KMS-11 (cell line): ENCODE measurements around the gene CTBP2.

ENCODE experiments used
- H2AFZ ChIP-seq: fragments of 200-600 bp; sonication (generic); 2 replicates; pipeline ENCODE4 v1.6.1; 2016; ENCODE audit warnings: antibody characterized with exemption, mixed run types, low read depth
- H3K27ac ChIP-seq: fragments of 200-600 bp; sonication (generic); 2 replicates; pipeline ENCODE4 v1.6.1; 2016; ENCODE audit warnings: mild to moderate bottlenecking, mixed run types
- H3K27me3 ChIP-seq: fragments of 200-600 bp; sonication (generic); 2 replicates; pipeline ENCODE4 v1.6.1; 2017; ENCODE audit warnings: mild to moderate bottlenecking, low read depth, mixed run types, moderate library complexity; ENCODE audit not compliant: insufficient read depth
- H3K36me3 ChIP-seq: fragments of 200-600 bp; sonication (generic); 2 replicates; pipeline ENCODE4 v1.6.1; 2017; ENCODE audit warnings: mild to moderate bottlenecking, mixed run types; ENCODE audit not compliant: insufficient read depth
- H3K4me1 ChIP-seq: fragments of 200-600 bp; sonication (generic); 2 replicates; pipeline ENCODE4 v1.6.1; 2016; ENCODE audit warnings: mild to moderate bottlenecking, low read depth, mixed run types; ENCODE audit not compliant: poor library complexity, severe bottlenecking
- H3K4me2 ChIP-seq: fragments of 200-600 bp; sonication (generic); 2 replicates; pipeline ENCODE4 v1.7.0; 2016; ENCODE audit warnings: mild to moderate bottlenecking, mixed run types
- H3K4me3 ChIP-seq: fragments of 200-600 bp; sonication (generic); IDR thresholded peaks from 2 replicates; pipeline ENCODE4 v1.6.1; 2017; ENCODE audit warnings: low read depth, low read length, mixed read lengths; ENCODE audit not compliant: insufficient read depth
- H3K79me2 ChIP-seq: fragments of 200-600 bp; sonication (generic); 2 replicates; pipeline ENCODE4 v1.6.1; 2016; ENCODE audit warnings: low read depth, mixed run types; ENCODE audit not compliant: insufficient read depth
- H3K9ac ChIP-seq: fragments of 200-600 bp; sonication (generic); 2 replicates; pipeline ENCODE4 v1.6.1; 2016; ENCODE audit warnings: mild to moderate bottlenecking, mixed run types
- H4K20me1 ChIP-seq: fragments of 200-600 bp; sonication (generic); 2 replicates; pipeline ENCODE4 v1.6.1; 2016; ENCODE audit warnings: mild to moderate bottlenecking, mixed run types; ENCODE audit not compliant: insufficient read depth
- TF ChIP-seq, protein P1 (sequence below): fragments of 200-600 bp; sonication (generic); conservative IDR thresholded peaks from 2 replicates; pipeline ENCODE4 v1.6.1; 2017; ENCODE audit warnings: low read depth, mild to moderate bottlenecking, antibody characterized with exemption, low read length, moderate library complexity, mixed read lengths

CTBP2 gene

DNA sequence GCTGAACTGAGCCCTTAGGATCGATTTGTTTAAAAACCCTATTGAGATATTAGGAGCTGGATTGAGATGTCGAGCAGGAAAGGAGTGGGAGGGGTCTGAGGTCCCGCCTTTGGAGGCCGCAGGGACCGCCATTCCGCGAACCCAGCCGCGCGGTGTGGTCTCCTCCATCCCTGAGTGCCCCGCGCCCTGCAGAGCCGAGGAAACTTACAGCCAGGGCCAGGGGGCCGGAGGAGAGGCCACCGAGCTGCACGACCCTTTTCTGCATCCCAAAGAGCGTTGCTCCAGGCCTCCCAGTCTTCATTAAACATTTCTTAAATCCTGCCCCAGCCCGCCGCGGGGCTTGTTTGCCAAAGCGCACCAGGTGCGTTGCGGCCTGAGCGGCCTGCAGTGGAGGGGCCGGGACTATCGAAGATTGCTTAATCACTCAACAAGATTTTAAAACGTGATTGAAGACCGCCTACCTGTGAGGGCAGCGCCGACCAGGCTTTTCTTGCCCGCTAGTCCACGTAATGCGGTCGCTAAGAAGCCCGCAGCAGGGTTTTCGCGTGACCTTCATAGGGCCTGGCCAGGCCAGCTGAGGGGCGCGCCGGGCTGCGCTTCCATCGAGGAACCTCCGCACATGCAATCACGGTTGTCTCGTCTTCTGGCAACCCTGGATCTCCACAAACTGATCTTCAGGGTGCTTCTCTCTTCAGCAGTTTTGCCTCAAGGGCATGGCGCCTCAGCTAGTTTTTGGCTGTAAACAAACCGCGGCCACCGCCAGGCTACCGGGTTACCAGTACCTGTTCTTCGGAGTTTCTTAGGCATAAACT lies 2.0 kb upstream of the CTBP2 start:
- Histone ChIP-seq H3K4me3 (no peak overlapping the region), H3K4me2 (peak overlapping the region; percentile 40; the same call in 1 of the 2 replicates), H3K9ac (no peak overlapping the region), H3K27ac (no peak overlapping the region), H3K4me1 (peaks cover 6% of the 10 kb centered on the region), H3K79me2 (peaks cover 14% of the 10 kb centered on the region), H2AFZ (no peak overlapping the region), H3K36me3 (no peaks in the 10 kb centered on the region), H3K27me3 (no peaks in the 10 kb centered on the region), H4K20me1 (no peaks in the 10 kb centered on the region)
- TF ChIP-seq, protein P1, sequence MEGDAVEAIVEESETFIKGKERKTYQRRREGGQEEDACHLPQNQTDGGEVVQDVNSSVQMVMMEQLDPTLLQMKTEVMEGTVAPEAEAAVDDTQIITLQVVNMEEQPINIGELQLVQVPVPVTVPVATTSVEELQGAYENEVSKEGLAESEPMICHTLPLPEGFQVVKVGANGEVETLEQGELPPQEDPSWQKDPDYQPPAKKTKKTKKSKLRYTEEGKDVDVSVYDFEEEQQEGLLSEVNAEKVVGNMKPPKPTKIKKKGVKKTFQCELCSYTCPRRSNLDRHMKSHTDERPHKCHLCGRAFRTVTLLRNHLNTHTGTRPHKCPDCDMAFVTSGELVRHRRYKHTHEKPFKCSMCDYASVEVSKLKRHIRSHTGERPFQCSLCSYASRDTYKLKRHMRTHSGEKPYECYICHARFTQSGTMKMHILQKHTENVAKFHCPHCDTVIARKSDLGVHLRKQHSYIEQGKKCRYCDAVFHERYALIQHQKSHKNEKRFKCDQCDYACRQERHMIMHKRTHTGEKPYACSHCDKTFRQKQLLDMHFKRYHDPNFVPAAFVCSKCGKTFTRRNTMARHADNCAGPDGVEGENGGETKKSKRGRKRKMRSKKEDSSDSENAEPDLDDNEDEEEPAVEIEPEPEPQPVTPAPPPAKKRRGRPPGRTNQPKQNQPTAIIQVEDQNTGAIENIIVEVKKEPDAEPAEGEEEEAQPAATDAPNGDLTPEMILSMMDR = no peak

GRCh38 chr10:125161707-125162119 lies 1.4 kb upstream of the CTBP2 start:
- TF ChIP-seq, protein P1 = peak; percentile 11; the same call in 1 of the 2 replicates
- H3K4me1 ChIP-seq = peaks cover 12% of the 10 kb centered on the region
- peak overlapping the region; percentile 40 for H3K4me2 ChIP-seq
- H3K36me3 ChIP-seq = no peaks in the 10 kb centered on the region
- peak overlapping the region; percentile 62; the same call in 1 of the 2 replicates for H3K27ac ChIP-seq
- peak overlapping the region; percentile 77; the same call in 1 of the 2 replicates for H3K9ac ChIP-seq
- no peak overlapping the region for H3K4me3 ChIP-seq
- no peaks in the 10 kb centered on the region for H3K27me3 ChIP-seq
- H2AFZ ChIP-seq = peak overlapping the region; percentile 69
- no peaks in the 10 kb centered on the region; the same call in 1 of the 2 replicates for H4K20me1 ChIP-seq
- H3K79me2 ChIP-seq = peaks cover 20% of the 10 kb centered on the region

DNA sequence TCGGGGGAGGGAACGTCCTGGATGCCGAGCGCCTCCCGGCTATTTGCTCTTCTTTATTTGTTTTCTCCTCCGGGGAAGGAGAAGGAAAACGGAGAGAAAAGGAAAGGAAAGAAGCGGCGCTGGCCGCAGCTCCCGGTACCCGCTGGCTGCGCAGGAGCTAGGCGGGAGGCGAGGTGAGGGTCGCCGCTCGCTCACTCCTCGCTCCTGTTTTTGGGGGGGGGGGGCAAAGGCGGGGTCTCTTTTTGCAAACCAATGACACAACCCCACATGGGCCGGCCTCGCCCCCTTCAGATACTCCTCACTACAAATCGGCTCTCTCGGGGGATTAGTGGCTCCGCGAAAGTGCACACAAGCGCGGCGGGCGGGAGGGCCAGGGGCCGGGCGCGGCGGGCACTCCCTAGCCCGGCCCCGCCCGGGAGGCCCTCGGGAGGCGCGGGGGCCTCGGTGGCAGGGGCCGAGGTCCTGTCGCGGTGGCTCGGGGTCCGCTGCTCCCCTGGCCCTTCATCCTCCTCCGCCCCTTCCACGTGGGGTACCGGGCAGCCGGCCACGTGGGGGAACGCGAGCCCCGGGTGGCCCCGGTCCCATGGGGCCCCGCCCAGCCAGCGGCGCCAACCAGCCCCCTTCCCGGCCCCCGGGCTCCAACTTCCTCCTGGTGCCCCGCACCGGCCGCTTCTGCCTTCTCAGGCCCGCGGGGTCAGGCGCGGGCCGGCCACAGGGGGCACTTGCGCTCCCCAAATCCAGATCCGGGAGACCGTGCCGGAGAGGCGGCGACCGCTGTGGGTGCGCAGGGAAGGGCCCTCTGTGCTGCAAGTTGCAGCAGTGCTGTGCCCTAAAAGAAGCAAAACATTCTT lies 718 bp upstream of the CTBP2 start:
- peaks cover 26% of the 10 kb centered on the region for H3K79me2 ChIP-seq
- H3K27ac ChIP-seq = peak overlapping the region; percentile 62
- TF ChIP-seq, protein P1 = 0 out of 2 replicates have a peak, but pooled peaks have one; percentile 27
- no peaks in the 10 kb centered on the region for H3K36me3 ChIP-seq
- no peak overlapping the region for H3K4me3 ChIP-seq
- peak overlapping the region; percentile 77 for H3K9ac ChIP-seq
- H3K4me2 ChIP-seq = peak overlapping the region; percentile 43
- H4K20me1 ChIP-seq = no peaks in the 10 kb centered on the region; the same call in 1 of the 2 replicates
- no peaks in the 10 kb centered on the region for H3K27me3 ChIP-seq
- H2AFZ ChIP-seq = peak overlapping the region; percentile 69
- H3K4me1 ChIP-seq = peaks cover 14% of the 10 kb centered on the region

- H3K9ac ChIP-seq = peak overlapping the region; percentile 63; the same call in 1 of the 2 replicates
- TF ChIP-seq, protein P1 = no peak
- peaks cover 42% of the 10 kb centered on the region for H3K79me2 ChIP-seq
- H3K27ac ChIP-seq = peak overlapping the region; percentile 52
- no peaks in the 10 kb centered on the region for H3K36me3 ChIP-seq
- no peak overlapping the region for H3K4me2 ChIP-seq
- peaks cover 3% of the 10 kb centered on the region; the same call in 1 of the 2 replicates for H4K20me1 ChIP-seq
- H3K4me3 ChIP-seq = no peak overlapping the region
- H3K27me3 ChIP-seq = no peaks in the 10 kb centered on the region
- peak overlapping the region; percentile 57; the same call in 1 of the 2 replicates for H2AFZ ChIP-seq
- peaks cover 14% of the 10 kb centered on the region for H3K4me1 ChIP-seq
Observed at GRCh38 chr10:125159486-125159931, 854 bp downstream of the CTBP2 start.
